Measurements from ENCODE around the gene HSBP1L1.

- TF ChIP-seq CTCF (IDR thresholded peaks at IDR 0.05; ENCODE audit: low read depth, low read length) = no peak
- TF ChIP-seq POLR2A (IDR thresholded peaks at IDR 0.05; ENCODE audit: extremely low read depth, insufficient read length) = no peak
- TF ChIP-seq MYC (IDR thresholded peaks at IDR 0.05; ENCODE audit: low read depth, low read length) = no peak
- TF ChIP-seq MAX (IDR thresholded peaks at IDR 0.05; ENCODE audit: low read depth, low read length) = no peak
Measured at GRCh38 chr18:79975043-79975442, 10.6 kb downstream of the HSBP1L1 start.

All from NB4 (cell line).